Neural cell (in vitro differentiated cells): ENCODE data around the gene RNF20. TPM values are rescaled to one million over a fixed set of nuclear protein-coding genes. Genes with fewer than 3 reads are reported as not detected.

Experiments
- H2AFZ ChIP-seq: fragments of 200-600, 300-800 bp; sonication (generic), shearing (Covaris generic); 2 replicates; pipeline ENCODE4 v1.6.0; 2014; ENCODE audit warnings: low read depth, mild to moderate bottlenecking, antibody characterized with exemption, low read length, moderate library complexity
- H3F3A ChIP-seq: fragments of 200-600 bp; shearing (Covaris generic); 2 replicates; pipeline ENCODE4 v1.6.1; 2016; ENCODE audit warnings: mild to moderate bottlenecking, moderate library complexity, mixed read lengths, antibody characterized with exemption, low read length; ENCODE audit not compliant: insufficient read depth, poor library complexity, severe bottlenecking
- H3K27ac ChIP-seq: fragments of 200-600, 300-800 bp; sonication (generic), shearing (Covaris generic); 2 replicates; pipeline ENCODE4 v1.5.1; 2014; ENCODE audit warnings: mild to moderate bottlenecking, low read length, moderate library complexity
- H3K27me3 ChIP-seq: fragments of 300-800, 200-600 bp; sonication (generic), shearing (Covaris generic); 2 replicates; pipeline ENCODE4 v1.6.0; 2014; ENCODE audit warnings: mild to moderate bottlenecking, low read depth, low read length, moderate library complexity; ENCODE audit not compliant: insufficient read depth
- H3K36me3 ChIP-seq: fragments of 300-800, 200-600 bp; sonication (generic), shearing (Covaris generic); 2 replicates; pipeline ENCODE4 v1.5.1; 2014; ENCODE audit warnings: mild to moderate bottlenecking, antibody characterized with exemption, low read length, moderate library complexity; ENCODE audit not compliant: insufficient read depth
- H3K4me2 ChIP-seq: fragments of 300-800, 200-600 bp; sonication (generic), shearing (Covaris generic); 2 replicates; pipeline ENCODE4 v1.6.0; 2014; ENCODE audit warnings: mild to moderate bottlenecking, low read length
- H3K4me3 ChIP-seq: fragments of 300-800, 200-600 bp; sonication (generic), shearing (Covaris generic); 2 replicates; pipeline ENCODE4 v1.5.1; 2014; ENCODE audit warnings: mild to moderate bottlenecking, low read length, moderate library complexity
- H3K79me2 ChIP-seq: fragments of 200-600 bp; shearing (Covaris generic); replicated peaks from 2 replicates; pipeline ENCODE4 v1.6.0; 2014; ENCODE audit warnings: mild to moderate bottlenecking, low read length, moderate library complexity; ENCODE audit not compliant: insufficient read depth
- H3K9ac ChIP-seq: fragments of 300-800, 200-600 bp; sonication (generic), shearing (Covaris generic); 2 replicates; pipeline ENCODE4 v1.6.1; 2016; ENCODE audit warnings: mild to moderate bottlenecking, low read length, mixed read lengths
- H3K9me2 ChIP-seq: fragments of 200-600 bp; shearing (Covaris generic); 2 replicates; pipeline ENCODE4 v1.6.1; 2016; ENCODE audit warnings: mild to moderate bottlenecking, low read length, mixed read lengths; ENCODE audit not compliant: insufficient read depth
- H3K9me3 ChIP-seq: fragments of 200-600, 300-800 bp; sonication (generic), shearing (Covaris generic); 2 replicates; pipeline ENCODE4 v1.6.1; 2016; ENCODE audit warnings: mild to moderate bottlenecking, mixed run types, low read length, moderate library complexity, mixed read lengths
- H4K20me1 ChIP-seq: fragments of 200-600 bp; shearing (Covaris generic); 2 replicates; pipeline ENCODE4 v1.6.1; 2016; ENCODE audit warnings: mild to moderate bottlenecking, mixed run types; ENCODE audit not compliant: insufficient read depth
- CTCF ChIP-seq: fragments of 450-650 bp; IDR thresholded peaks from 2 replicates; pipeline ENCODE4 v1.5.1; 2014; ENCODE audit warnings: antibody characterized with exemption, mild to moderate bottlenecking, moderate library complexity; ENCODE audit not compliant: poor library complexity, severe bottlenecking
- EP300 ChIP-seq: fragments of 450-650 bp; conservative IDR thresholded peaks from 2 replicates; pipeline ENCODE4 v1.6.1; 2014; ENCODE audit warnings: antibody characterized with exemption, mild to moderate bottlenecking, moderate library complexity; ENCODE audit not compliant: poor library complexity, severe bottlenecking
- EZH2 ChIP-seq: fragments of 200-600, 300-800 bp; shearing (Covaris generic), sonication (generic); IDR thresholded peaks from 2 replicates; pipeline ENCODE4 v1.6.1; 2014; ENCODE audit warnings: antibody characterized with exemption, low read length, borderline replicate concordance, mild to moderate bottlenecking; ENCODE audit not compliant: insufficient read depth, poor library complexity, severe bottlenecking
- MXI1 ChIP-seq: fragments of 450-650 bp; conservative IDR thresholded peaks from 2 replicates; pipeline ENCODE4 v1.6.1; 2014; ENCODE audit warnings: antibody characterized with exemption, mild to moderate bottlenecking; ENCODE audit not compliant: poor library complexity, severe bottlenecking
- POLR2AphosphoS5 ChIP-seq: IDR thresholded peaks from 2 replicates; pipeline ENCODE4 v1.6.1; 2012
- RAD21 ChIP-seq: fragments of 450-650 bp; conservative IDR thresholded peaks from 2 replicates; pipeline ENCODE4 v1.6.1; 2014; ENCODE audit warnings: antibody characterized with exemption, mild to moderate bottlenecking, moderate library complexity
- REST ChIP-seq: IDR thresholded peaks from 2 replicates; pipeline ENCODE4 v1.6.1; 2012; ENCODE audit warnings: borderline replicate concordance
- SMC3 ChIP-seq: fragments of 450-650 bp; conservative IDR thresholded peaks from 2 replicates; pipeline ENCODE4 v1.6.1; 2014; ENCODE audit warnings: antibody characterized with exemption, mild to moderate bottlenecking, moderate library complexity; ENCODE audit not compliant: poor library complexity
- TAF1 ChIP-seq: IDR thresholded peaks from 2 replicates; pipeline ENCODE4 v1.6.1; 2012; ENCODE audit warnings: low read depth
- polyA plus RNA-seq: library from polyadenylated mRNA; depleted of rRNA; stranded (reverse); fragments of >200 nt; gene quantifications from 2 replicates; pipeline ENCODE4 v1.2.3, GENCODE V29; 2014

The RNF20 gene
- polyA plus RNA-seq, 1 donor from 2014 or later: 32.1 TPM

GRCh38 chr9:101579711-101580545 lies 46.3 kb downstream of the RNF20 start:
- Histone ChIP-seq H3F3A (no peaks in the 10 kb centered on the region), H3K9me3 (no peaks in the 10 kb centered on the region), H3K4me3 (no peak overlapping the region), H3K9ac (no peak overlapping the region), H3K4me2 (no peak overlapping the region), H4K20me1 (no peaks in the 10 kb centered on the region), H2AFZ (no peak overlapping the region), H3K9me2 (no peaks in the 10 kb centered on the region), H3K27me3 (no peaks in the 10 kb centered on the region), H3K36me3 (no peaks in the 10 kb centered on the region), H3K79me2 (no peaks in the 10 kb centered on the region), H3K27ac (no peak overlapping the region)
- TF ChIP-seq RAD21 (no peak), EP300 (no peak), REST (no peak), SMC3 (no peak), EZH2 (no peak), TAF1 (no peak), POLR2AphosphoS5 (no peak), MXI1 (no peak), CTCF (no peak)

- H3K27ac ChIP-seq: no peak overlapping the region
- no peaks in the 10 kb centered on the region for H3K9me3 ChIP-seq
- no peaks in the 10 kb centered on the region for H3K36me3 ChIP-seq
- no peaks in the 10 kb centered on the region for H4K20me1 ChIP-seq
- no peak overlapping the region for H3K4me3 ChIP-seq
- H3F3A ChIP-seq: no peaks in the 10 kb centered on the region
- TF ChIP-seq TAF1 (no peak), MXI1 (no peak), EP300 (no peak), RAD21 (no peak), REST (no peak), EZH2 (no peak), POLR2AphosphoS5 (no peak), SMC3 (no peak), CTCF (no peak)
- H3K79me2 ChIP-seq: no peaks in the 10 kb centered on the region
- H2AFZ ChIP-seq: no peak overlapping the region
- no peak overlapping the region for H3K9ac ChIP-seq
- H3K9me2 ChIP-seq: no peaks in the 10 kb centered on the region
- no peak overlapping the region for H3K4me2 ChIP-seq
- no peaks in the 10 kb centered on the region for H3K27me3 ChIP-seq
These were observed 48.9 kb downstream of the RNF20 start for GRCh38 chr9:101582553-101582952.
